B cell (primary cell): ENCODE data around the gene SEMA4C. TPM values are rescaled to one million over a fixed set of nuclear protein-coding genes. Genes with fewer than 3 reads are reported as not detected.
A peak's percentile ranks its signal among the peaks of the same experiment; 100 is the strongest.

Experiments
- ATAC-seq: fragments of 200-7000 bp; cut with Tn5 transposase; one replicate; pipeline ENCODE4 v1.10.0; 2021; ENCODE audit warnings: low read depth, mild to moderate bottlenecking, moderate number of reproducible peaks, moderate library complexity
- CTCF ChIA-PET: fragments of 350-600 bp; sonication (Branson Sonifier 250); formaldehyde crosslinking; loops from one replicate; lab custom pipeline; 2021; ENCODE audit warnings: antibody characterized with exemption, inconsistent platforms; lab: Charles Lee
- POLR2A ChIA-PET: fragments of 350-600 bp; sonication (Branson Sonifier 250); formaldehyde crosslinking; loops from one replicate; lab custom pipeline; 2021; ENCODE audit warnings: antibody characterized with exemption; lab: Charles Lee
- DNase-seq: peaks from one replicate; pipeline ENCODE4 v3.0.0; 2013
- H2AFZ ChIP-seq: 2 replicates; pipeline ENCODE4 v1.6.1; 2012; ENCODE audit warnings: mild to moderate bottlenecking, low read depth, low read length; ENCODE audit not compliant: insufficient read depth, poor library complexity, severe bottlenecking
- H3K27ac ChIP-seq, 2 donors: 1 replicate in 1 of 2; 2 replicates in 1 of 2; pipeline ENCODE4 v1.5.1; 2012 to 2013; ENCODE audit warnings: low read length in 2 of 2, mild to moderate bottlenecking in 2 of 2, moderate library complexity in 1 of 2
- H3K27me3 ChIP-seq, 4 experiments: fragments of 200-600 bp in 1 of 4; sonication (generic) in 1 of 4; replicated peaks in 1 of 4; 1 replicate in 2 of 4; 2 replicates in 2 of 4; pipeline versions ENCODE4 v1.6.1 to v1.7.0; 2013 to 2016; ENCODE audit warnings: low read length in 3 of 4, mild to moderate bottlenecking in 2 of 4, mixed read lengths in 1 of 4, moderate library complexity in 1 of 4; ENCODE audit not compliant: insufficient read depth in 4 of 4, control insufficient read depth in 3 of 4; ENCODE audit errors: control extremely low read depth in 1 of 4
- H3K36me3 ChIP-seq, 2 experiments: replicated peaks in 1 of 2; 1 replicate in 1 of 2; 2 replicates in 1 of 2; pipeline versions ENCODE4 v1.6.1 to v1.7.1; 2013; ENCODE audit warnings: low read length in 1 of 2; ENCODE audit not compliant: insufficient read depth in 2 of 2, control insufficient read depth in 1 of 2; ENCODE audit errors: control extremely low read depth in 1 of 2, extremely low read depth in 1 of 2
- H3K4me1 ChIP-seq, 2 donors: fragments of 200-600 bp in 1 of 2; sonication (generic) in 1 of 2; 1 replicate in 1 of 2; 2 replicates in 1 of 2; pipeline versions ENCODE4 v1.5.1 to v1.6.1; 2013 to 2017; ENCODE audit warnings: low read length in 2 of 2; ENCODE audit not compliant: control insufficient read depth in 2 of 2, insufficient read depth in 2 of 2
- H3K4me2 ChIP-seq: replicated peaks from 2 replicates; pipeline ENCODE3; 2012; ENCODE audit warnings: mild to moderate bottlenecking, low read depth, low read length; ENCODE audit not compliant: poor library complexity, severe bottlenecking
- H3K4me3 ChIP-seq, 5 experiments: fragments of 200-600 bp in 1 of 5; sonication (generic) in 1 of 5; 1 replicate in 3 of 5; 2 replicates in 2 of 5; pipeline versions ENCODE4 v1.5.1 to v1.7.0; 2011 to 2016; ENCODE audit warnings: low read length in 4 of 5, mild to moderate bottlenecking in 4 of 5, low read depth in 2 of 5, control low read depth in 1 of 5, moderate library complexity in 1 of 5; ENCODE audit not compliant: insufficient read depth in 1 of 5; ENCODE audit errors: control extremely low read depth in 1 of 5, extremely low read depth in 1 of 5
- H3K79me2 ChIP-seq: fragments of 200-600 bp; sonication (generic); one replicate; pipeline ENCODE4 v1.6.0; 2016; ENCODE audit warnings: low read length; ENCODE audit not compliant: control insufficient read depth, insufficient read depth
- H3K9ac ChIP-seq: fragments of 200-600 bp; sonication (generic); 2 replicates; pipeline ENCODE4 v1.6.1; 2017; ENCODE audit warnings: mild to moderate bottlenecking, low read length, moderate library complexity
- H3K9me3 ChIP-seq, 3 donors: one replicate each; pipeline versions ENCODE4 v1.6.1 to v1.7.1; 2013; ENCODE audit warnings: low read length in 2 of 3; ENCODE audit not compliant: control insufficient read depth in 2 of 3, insufficient read depth in 1 of 3; ENCODE audit errors: control extremely low read depth in 1 of 3
- H4K20me1 ChIP-seq: 2 replicates; pipeline ENCODE4 v1.6.0; 2012; ENCODE audit warnings: mild to moderate bottlenecking, low read length; ENCODE audit not compliant: insufficient read depth, control insufficient read depth, poor library complexity, severe bottlenecking
- H3K27ac Mint-ChIP-seq: one replicate; pipeline ENCODE4 v1.8.0; 2021; ENCODE audit warnings: mixed read lengths
- H3K27me3 Mint-ChIP-seq: one replicate; pipeline ENCODE4 v1.8.0; 2021; ENCODE audit warnings: mixed read lengths
- H3K4me1 Mint-ChIP-seq: one replicate; pipeline ENCODE4 v1.8.0; 2021; ENCODE audit warnings: mixed read lengths
- H3K4me3 Mint-ChIP-seq: one replicate; pipeline ENCODE4 v1.8.0; 2021; ENCODE audit warnings: mixed read lengths
- H3K9me3 Mint-ChIP-seq: one replicate; pipeline ENCODE4 v1.8.0; 2022; ENCODE audit warnings: mixed read lengths; ENCODE audit not compliant: insufficient read depth
- EZH2 ChIP-seq: IDR thresholded peaks from 2 replicates; pipeline ENCODE4 v1.6.1; 2012; ENCODE audit warnings: borderline replicate concordance, low read depth, mild to moderate bottlenecking, moderate library complexity, low read length; ENCODE audit not compliant: insufficient read depth, poor library complexity, severe bottlenecking
- WGBS: methylation state at CpG from one replicate; pipeline ENCODE4 v1.1.5; 2013; ENCODE audit warnings: missing lambda C conversion rate; ENCODE audit not compliant: insufficient coverage; 5-methylcytosine and 5-hydroxymethylcytosine counted together
- intact Hi-C: fragments of 100-400 bp; cut with micrococcal nuclease; formaldehyde crosslinking; loops from one replicate; pipeline ENCODE4 v1.10.0; 2022
- polyA plus RNA-seq: library from polyadenylated mRNA; depleted of rRNA; stranded (reverse); fragments of >200 nt; gene quantifications from 2 replicates; pipeline ENCODE4 v1.2.3, GENCODE V29; 2012
- total RNA-seq, 2 donors: library from RNA; stranded (reverse); fragments of 120-200 nt in 1 of 2; gene quantifications; 1 replicate in 1 of 2; 2 replicates in 1 of 2; pipeline versions ENCODE4 v1.2.3 to v1.2.4, GENCODE V29; 2013 to 2022
- TF ChIP-seq, protein P1 (sequence below): fragments of 200-600 bp; IDR thresholded peaks from one replicate; pipeline ENCODE4 v1.8.0; 2022; ENCODE audit warnings: antibody characterized with exemption, mild to moderate bottlenecking

Gene SEMA4C
- total and polyA plus RNA-seq, 2 donors (not counting 1 experiment from before 2014, with no cell fraction given) = 0.28 to 0.94 TPM

DNA sequence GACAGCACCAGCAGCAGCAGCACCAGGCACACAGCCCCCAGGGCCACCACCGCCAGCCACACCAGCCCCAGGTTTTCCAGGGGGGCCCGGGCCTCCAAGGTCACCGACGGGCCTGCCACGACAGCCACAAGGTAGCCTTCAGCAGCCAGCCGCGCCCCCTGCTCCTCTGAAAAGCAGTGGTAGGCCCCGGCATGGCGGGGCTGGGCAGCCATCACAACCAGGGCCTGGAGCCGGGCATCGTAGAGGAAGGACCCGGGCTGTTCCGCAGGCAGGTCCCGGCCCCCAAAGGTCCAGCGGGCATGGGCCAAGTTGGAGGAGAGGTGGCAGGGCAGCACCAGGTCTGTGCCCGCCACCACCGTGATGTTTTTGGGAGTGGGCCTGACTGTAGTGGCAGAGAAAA lies 8.8 kb downstream of the SEMA4C start:
- H3K27ac ChIP-seq = no peak overlapping the region
- no peak for TF ChIP-seq EZH2
- TF ChIP-seq, protein P1, sequence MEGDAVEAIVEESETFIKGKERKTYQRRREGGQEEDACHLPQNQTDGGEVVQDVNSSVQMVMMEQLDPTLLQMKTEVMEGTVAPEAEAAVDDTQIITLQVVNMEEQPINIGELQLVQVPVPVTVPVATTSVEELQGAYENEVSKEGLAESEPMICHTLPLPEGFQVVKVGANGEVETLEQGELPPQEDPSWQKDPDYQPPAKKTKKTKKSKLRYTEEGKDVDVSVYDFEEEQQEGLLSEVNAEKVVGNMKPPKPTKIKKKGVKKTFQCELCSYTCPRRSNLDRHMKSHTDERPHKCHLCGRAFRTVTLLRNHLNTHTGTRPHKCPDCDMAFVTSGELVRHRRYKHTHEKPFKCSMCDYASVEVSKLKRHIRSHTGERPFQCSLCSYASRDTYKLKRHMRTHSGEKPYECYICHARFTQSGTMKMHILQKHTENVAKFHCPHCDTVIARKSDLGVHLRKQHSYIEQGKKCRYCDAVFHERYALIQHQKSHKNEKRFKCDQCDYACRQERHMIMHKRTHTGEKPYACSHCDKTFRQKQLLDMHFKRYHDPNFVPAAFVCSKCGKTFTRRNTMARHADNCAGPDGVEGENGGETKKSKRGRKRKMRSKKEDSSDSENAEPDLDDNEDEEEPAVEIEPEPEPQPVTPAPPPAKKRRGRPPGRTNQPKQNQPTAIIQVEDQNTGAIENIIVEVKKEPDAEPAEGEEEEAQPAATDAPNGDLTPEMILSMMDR = no peak
- H3K9ac ChIP-seq = no peak overlapping the region
- H3K27me3 ChIP-seq = peaks cover 0 to 10% (median 0%) of the 10 kb centered on the region in 4 experiments
- H4K20me1 ChIP-seq = peaks cover 6% of the 10 kb centered on the region
- H3K79me2 ChIP-seq = peaks cover 16% of the 10 kb centered on the region
- H3K36me3 ChIP-seq = no peaks in the 10 kb centered on the region
- DNase-seq = no peak
- H3K9me3 ChIP-seq = no peaks in the 10 kb centered on the region
- ATAC-seq = no peak
- H2AFZ ChIP-seq = no peak overlapping the region
- POLR2A ChIA-PET = no interaction called here
- Mint-ChIP-seq H3K9me3 (no peaks in the 10 kb centered on the region), H3K4me1 (peaks cover 17% of the 10 kb centered on the region), H3K27ac (no peak overlapping the region), H3K4me3 (no peak overlapping the region), H3K27me3 (peaks cover 6% of the 10 kb centered on the region)
- CTCF ChIA-PET = no interaction called here
- H3K4me1 ChIP-seq = peaks cover 16 to 20% of the 10 kb centered on the region in 2 donors
- H3K4me3 ChIP-seq = no peak overlapping the region
- WGBS = 98% methylated on average over 17 of the region's 17 CpGs
- intact Hi-C loops = no loop called here
- no peak overlapping the region for H3K4me2 ChIP-seq

DNA sequence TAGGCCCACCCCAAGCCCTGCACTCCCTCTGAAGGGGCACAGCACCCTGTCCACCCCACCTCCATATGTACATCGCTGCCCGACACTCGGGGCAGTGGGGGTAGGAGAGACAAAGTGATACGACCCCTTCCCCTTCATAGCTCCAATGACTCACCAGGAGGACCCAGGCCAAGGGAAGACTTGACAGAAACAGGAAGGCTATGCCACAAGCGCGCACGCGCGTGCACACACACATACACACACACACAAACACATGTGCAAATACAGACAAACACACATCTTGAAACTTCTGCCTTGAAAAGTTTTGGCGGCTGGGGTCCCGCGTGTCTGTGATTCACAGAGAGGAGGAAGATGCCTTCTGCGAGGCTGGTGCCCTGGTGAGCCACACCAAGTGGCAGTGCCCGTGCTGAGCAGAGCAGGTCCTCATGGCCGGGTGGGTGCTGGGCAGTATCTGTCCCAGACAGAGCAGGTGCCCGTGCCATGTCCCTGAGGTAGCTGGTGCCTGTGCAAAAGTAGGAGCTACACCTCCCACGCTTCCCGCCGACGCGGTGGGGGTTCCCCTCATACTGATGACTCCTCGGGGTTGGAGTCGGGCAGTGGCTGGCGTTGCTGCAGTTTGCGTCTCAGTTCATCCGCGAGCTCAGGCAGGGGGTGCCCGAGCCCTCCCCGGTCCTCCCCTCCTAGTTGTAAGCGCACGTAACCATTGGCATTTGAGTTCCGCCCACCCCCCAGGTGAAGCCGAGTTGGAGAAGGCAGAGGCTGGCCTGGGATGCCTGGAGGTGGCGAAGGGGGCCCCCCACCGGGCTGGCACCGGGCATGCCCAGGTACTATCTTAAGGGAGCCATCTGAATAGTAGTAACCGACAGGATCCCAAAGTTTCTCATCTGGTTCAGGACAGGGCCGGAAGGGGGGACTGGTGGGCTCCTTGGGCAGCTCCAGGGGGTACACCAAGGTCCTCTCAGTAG lies 9.5 kb downstream of the SEMA4C start:
- intact Hi-C loops = no loop called here
- Histone ChIP-seq H3K4me3 (no peak overlapping the region), H3K4me2 (no peak overlapping the region), H3K9ac (no peak overlapping the region), H3K4me1 (peaks cover 16 to 20% of the 10 kb centered on the region in 2 donors), H4K20me1 (peaks cover 6% of the 10 kb centered on the region), H2AFZ (no peak overlapping the region), H3K9me3 (no peaks in the 10 kb centered on the region), H3K79me2 (peaks cover 20% of the 10 kb centered on the region), H3K36me3 (no peaks in the 10 kb centered on the region), H3K27ac (no peak overlapping the region), H3K27me3 (peaks cover 0 to 10% (median 0%) of the 10 kb centered on the region in 4 experiments)
- POLR2A ChIA-PET = no interaction called here
- TF ChIP-seq, protein P1 = no peak
- no peak for TF ChIP-seq EZH2
- no peak for ATAC-seq
- Mint-ChIP-seq H3K27me3 (peaks cover under 1% of the 10 kb centered on the region), H3K4me3 (peak overlapping the region; percentile 6), H3K9me3 (no peaks in the 10 kb centered on the region), H3K27ac (no peak overlapping the region), H3K4me1 (peaks cover 13% of the 10 kb centered on the region)
- CTCF ChIA-PET = interaction anchor here (0.6 kb wide), 1 partner anchor 451 kb away, joined by 3 read pairs; no protein-coding TSS in a partner anchor
- WGBS = 86% methylated on average over 31 of the region's 38 CpGs
- DNase-seq = no peak
